SJCRH30 (cell line): ENCODE data around the gene ZNF532. TPM values are rescaled to one million over a fixed set of nuclear protein-coding genes. Genes with fewer than 3 reads are reported as not detected.
"Not testable (repeated sequence)": the region's sequence is repeated elsewhere in the genome, so short reads cannot be mapped to it uniquely, and the experiment has no call there.

Experiments used
- DNase-seq, 2 experiments: peaks; one replicate each; pipeline ENCODE4 v3.0.0-alpha.2; 2015 to 2020
- H3K27ac ChIP-seq: fragments of 250-450 bp; sonication (Bioruptor Pico); 2 replicates; pipeline ENCODE4 v1.5.1; 2020; ENCODE audit warnings: mild to moderate bottlenecking, moderate library complexity
- H3K27me3 ChIP-seq: fragments of 250-450 bp; sonication (Bioruptor Pico); 2 replicates; pipeline ENCODE4 v1.5.1; 2020; ENCODE audit warnings: mild to moderate bottlenecking, moderate library complexity
- H3K36me3 ChIP-seq: fragments of 250-450 bp; sonication (Bioruptor Pico); 2 replicates; pipeline ENCODE4 v1.5.1; 2020; ENCODE audit warnings: mild to moderate bottlenecking, moderate library complexity
- H3K4me1 ChIP-seq: fragments of 250-450 bp; sonication (Bioruptor Pico); 2 replicates; pipeline ENCODE4 v1.5.1; 2020; ENCODE audit warnings: mild to moderate bottlenecking, moderate library complexity
- H3K4me3 ChIP-seq: fragments of 250-450 bp; sonication (Bioruptor Pico); 2 replicates; pipeline ENCODE4 v1.5.1; 2020; ENCODE audit warnings: mild to moderate bottlenecking, moderate library complexity
- H3K9me3 ChIP-seq: fragments of 250-450 bp; sonication (Bioruptor Pico); replicated peaks from 2 replicates; pipeline ENCODE4 v1.5.1; 2020; ENCODE audit warnings: mild to moderate bottlenecking, moderate library complexity
- total RNA-seq: library from RNA; depleted of rRNA; stranded (reverse); fragments of >200 nt; shearing (Covaris generic); gene quantifications from 2 replicates; pipeline ENCODE4 v1.2.3, GENCODE V29; 2014; rRNA removed

Gene ZNF532, protein sequence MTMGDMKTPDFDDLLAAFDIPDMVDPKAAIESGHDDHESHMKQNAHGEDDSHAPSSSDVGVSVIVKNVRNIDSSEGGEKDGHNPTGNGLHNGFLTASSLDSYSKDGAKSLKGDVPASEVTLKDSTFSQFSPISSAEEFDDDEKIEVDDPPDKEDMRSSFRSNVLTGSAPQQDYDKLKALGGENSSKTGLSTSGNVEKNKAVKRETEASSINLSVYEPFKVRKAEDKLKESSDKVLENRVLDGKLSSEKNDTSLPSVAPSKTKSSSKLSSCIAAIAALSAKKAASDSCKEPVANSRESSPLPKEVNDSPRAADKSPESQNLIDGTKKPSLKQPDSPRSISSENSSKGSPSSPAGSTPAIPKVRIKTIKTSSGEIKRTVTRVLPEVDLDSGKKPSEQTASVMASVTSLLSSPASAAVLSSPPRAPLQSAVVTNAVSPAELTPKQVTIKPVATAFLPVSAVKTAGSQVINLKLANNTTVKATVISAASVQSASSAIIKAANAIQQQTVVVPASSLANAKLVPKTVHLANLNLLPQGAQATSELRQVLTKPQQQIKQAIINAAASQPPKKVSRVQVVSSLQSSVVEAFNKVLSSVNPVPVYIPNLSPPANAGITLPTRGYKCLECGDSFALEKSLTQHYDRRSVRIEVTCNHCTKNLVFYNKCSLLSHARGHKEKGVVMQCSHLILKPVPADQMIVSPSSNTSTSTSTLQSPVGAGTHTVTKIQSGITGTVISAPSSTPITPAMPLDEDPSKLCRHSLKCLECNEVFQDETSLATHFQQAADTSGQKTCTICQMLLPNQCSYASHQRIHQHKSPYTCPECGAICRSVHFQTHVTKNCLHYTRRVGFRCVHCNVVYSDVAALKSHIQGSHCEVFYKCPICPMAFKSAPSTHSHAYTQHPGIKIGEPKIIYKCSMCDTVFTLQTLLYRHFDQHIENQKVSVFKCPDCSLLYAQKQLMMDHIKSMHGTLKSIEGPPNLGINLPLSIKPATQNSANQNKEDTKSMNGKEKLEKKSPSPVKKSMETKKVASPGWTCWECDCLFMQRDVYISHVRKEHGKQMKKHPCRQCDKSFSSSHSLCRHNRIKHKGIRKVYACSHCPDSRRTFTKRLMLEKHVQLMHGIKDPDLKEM (N-terminal part only)
- total RNA-seq: 26.2 and 27.7 TPM in 2 replicates

DNA sequence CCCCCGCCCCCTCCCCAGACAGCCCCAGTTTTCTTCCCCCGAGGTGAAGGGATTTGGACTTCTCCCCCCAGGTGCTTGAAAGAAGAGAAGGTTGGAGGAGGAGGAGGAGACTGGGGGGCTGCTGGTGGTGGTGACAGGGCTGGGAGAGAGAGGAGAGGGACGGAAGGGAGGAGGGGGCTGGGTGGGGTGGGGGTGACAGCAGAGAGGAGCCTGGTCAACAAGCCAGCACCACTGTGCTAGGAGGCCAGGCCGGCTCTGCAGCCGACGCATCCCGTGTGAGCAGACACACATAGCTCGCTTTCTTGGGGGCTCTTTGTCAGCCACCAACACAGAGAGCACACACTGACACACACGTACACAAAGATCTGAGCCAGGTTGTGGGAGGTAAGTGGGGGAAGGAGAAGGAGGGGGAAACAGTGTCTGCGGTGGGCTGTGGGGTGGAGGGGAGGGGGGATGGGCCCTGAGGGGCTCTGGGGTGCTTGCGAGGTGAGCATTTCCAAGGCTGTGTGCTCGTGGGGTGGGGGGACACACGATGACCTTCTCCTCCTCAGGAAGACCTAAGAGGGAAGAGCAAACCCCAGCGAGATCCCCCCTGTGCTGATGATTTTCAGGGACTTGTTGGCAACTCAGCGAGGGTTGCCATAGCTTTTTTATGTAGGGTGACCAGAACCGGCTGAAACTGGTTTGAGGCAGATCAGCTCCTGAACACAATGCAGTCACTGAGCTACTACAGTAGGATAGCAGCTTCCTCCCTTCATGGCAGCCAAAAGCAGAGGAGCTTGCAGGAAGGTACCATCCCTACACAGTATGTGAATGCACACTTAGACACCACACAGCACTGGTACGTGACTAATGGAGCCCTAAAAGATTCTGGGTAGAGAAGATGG is at the start of gene ZNF532:
TSS of gene ZNF532 (plus strand) at position 732 of the 887 bp plus-strand sequence. CDS start 53,411 bp downstream, outside the sequence.
- peak within 1 kb of the TSS; percentile 66 for H3K4me3 ChIP-seq
- peak; percentile 35 to 54 for DNase-seq
- peaks cover 13% of the 10 kb centered on the region for H3K36me3 ChIP-seq
- no peaks in the 10 kb centered on the region for H3K27me3 ChIP-seq
- H3K27ac ChIP-seq: peak within 1 kb of the TSS; percentile 82
- H3K9me3 ChIP-seq: no peaks in the 10 kb centered on the region
- peaks cover 17% of the 10 kb centered on the region for H3K4me1 ChIP-seq

DNA sequence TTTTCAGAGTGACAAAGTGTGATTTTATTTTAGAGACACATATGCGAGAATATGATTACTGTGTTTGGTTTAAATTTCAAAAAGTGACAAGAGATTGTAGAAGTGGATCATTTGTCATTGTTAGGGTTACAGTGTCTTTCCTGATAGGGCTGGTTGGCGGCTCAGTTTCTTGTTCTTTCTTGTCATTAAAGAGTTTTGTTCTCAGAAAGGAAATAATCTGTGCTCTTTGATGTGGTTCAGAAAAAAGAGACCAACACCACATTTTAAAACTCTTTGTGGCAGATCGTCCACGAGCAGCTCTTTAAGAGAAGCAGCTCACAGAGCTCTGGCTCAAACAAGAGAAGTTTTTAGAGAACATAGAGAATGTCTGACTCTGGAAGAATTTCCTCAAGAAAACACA is 45.6 kb upstream of the ZNF532 start:
- DNase-seq: no peak
- H3K27me3 ChIP-seq: no peaks in the 10 kb centered on the region
- H3K36me3 ChIP-seq: no peaks in the 10 kb centered on the region
- no peak overlapping the region for H3K4me3 ChIP-seq
- no peaks in the 10 kb centered on the region for H3K4me1 ChIP-seq
- H3K9me3 ChIP-seq: no peaks in the 10 kb centered on the region
- H3K27ac ChIP-seq: no peak overlapping the region

GRCh38 chr18:58820251-58820650 is 44.4 kb upstream of the ZNF532 start:
- no peaks in the 10 kb centered on the region for H3K4me1 ChIP-seq
- no peaks in the 10 kb centered on the region for H3K9me3 ChIP-seq
- no peak overlapping the region for H3K27ac ChIP-seq
- no peaks in the 10 kb centered on the region for H3K36me3 ChIP-seq
- H3K4me3 ChIP-seq: no peak overlapping the region
- no peak for DNase-seq
- no peaks in the 10 kb centered on the region for H3K27me3 ChIP-seq

- DNase-seq: no peak
- Histone ChIP-seq H3K36me3 (no peaks in the 10 kb centered on the region), H3K27ac (no peak overlapping the region), H3K27me3 (no peaks in the 10 kb centered on the region), H3K9me3 (no peaks in the 10 kb centered on the region), H3K4me3 (no peak overlapping the region), H3K4me1 (no peaks in the 10 kb centered on the region)
These were observed 41.7 kb upstream of the ZNF532 start for GRCh38 chr18:58822944-58823343.

GRCh38 chr18:58823412-58823811 is 41.3 kb upstream of the ZNF532 start:
- Histone ChIP-seq H3K36me3 (no peaks in the 10 kb centered on the region), H3K27ac (no peak overlapping the region), H3K27me3 (no peaks in the 10 kb centered on the region), H3K9me3 (no peaks in the 10 kb centered on the region), H3K4me3 (no peak overlapping the region), H3K4me1 (no peaks in the 10 kb centered on the region)
- DNase-seq: peak in 1 of 2 experiments; percentile 45

DNA sequence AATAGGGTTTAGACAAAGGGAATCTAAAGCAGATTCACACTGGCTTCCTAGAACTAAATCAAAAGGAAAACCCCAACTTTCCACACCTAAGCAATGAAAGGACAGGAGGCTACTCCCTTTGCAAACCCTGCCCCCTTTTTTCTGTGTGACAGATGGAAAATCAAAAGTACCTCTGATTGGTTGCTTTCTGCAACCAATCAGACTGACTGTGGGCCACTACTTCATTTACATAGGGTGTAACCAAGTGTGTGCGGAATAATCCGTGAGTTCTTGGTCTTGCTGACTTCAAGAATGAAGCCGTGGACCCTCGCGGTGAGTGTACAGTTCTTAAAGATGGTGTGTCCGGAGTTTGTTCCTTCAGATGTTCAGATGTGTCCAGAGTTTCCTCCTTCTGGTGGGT is 37.8 kb upstream of the ZNF532 start:
- H3K9me3 ChIP-seq, H3K27me3 ChIP-seq, H3K36me3 ChIP-seq, H3K27ac ChIP-seq, DNase-seq, H3K4me1 ChIP-seq, H3K4me3 ChIP-seq: not testable (repeated sequence)

- DNase-seq: no peak
- H3K4me1 ChIP-seq: no peaks in the 10 kb centered on the region
- H3K4me3 ChIP-seq: no peak overlapping the region
- H3K9me3 ChIP-seq: no peaks in the 10 kb centered on the region
- H3K27me3 ChIP-seq: no peaks in the 10 kb centered on the region
- H3K27ac ChIP-seq: no peak overlapping the region
- H3K36me3 ChIP-seq: no peaks in the 10 kb centered on the region
These were observed 37.2 kb upstream of the ZNF532 start for GRCh38 chr18:58827428-58827827.

DNA sequence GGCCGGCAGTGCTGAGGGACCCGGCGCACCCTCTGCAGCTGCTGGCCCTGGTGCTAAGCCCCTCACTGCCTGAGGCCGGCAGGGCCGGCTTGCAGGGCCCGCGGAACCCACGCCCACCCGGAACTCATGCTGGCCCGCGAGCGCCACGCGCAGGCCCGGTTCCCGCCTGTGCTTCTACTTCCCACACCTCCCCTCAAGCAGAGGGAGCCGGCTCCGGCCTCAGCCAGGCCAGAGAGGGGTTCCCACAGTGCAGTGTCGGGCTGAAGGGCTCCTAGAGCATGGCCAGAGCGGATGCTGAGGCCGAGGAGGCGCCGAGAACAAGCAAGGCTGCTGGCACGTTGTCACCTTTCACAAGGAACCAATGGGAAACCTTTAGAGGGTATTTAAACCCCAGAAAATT is 36.8 kb upstream of the ZNF532 start:
- Histone ChIP-seq H3K27ac (no peak overlapping the region), H3K4me3 (no peak overlapping the region), H3K27me3 (no peaks in the 10 kb centered on the region), H3K4me1 (no peaks in the 10 kb centered on the region), H3K9me3 (no peaks in the 10 kb centered on the region), H3K36me3 (no peaks in the 10 kb centered on the region)
- DNase-seq: no peak

GRCh38 chr18:58828399-58829121 is 36.1 kb upstream of the ZNF532 start:
- Histone ChIP-seq H3K27me3 (no peaks in the 10 kb centered on the region), H3K9me3 (no peaks in the 10 kb centered on the region), H3K36me3 (no peaks in the 10 kb centered on the region), H3K4me1 (no peaks in the 10 kb centered on the region), H3K4me3 (no peak overlapping the region), H3K27ac (no peak overlapping the region)
- DNase-seq: no peak

DNA sequence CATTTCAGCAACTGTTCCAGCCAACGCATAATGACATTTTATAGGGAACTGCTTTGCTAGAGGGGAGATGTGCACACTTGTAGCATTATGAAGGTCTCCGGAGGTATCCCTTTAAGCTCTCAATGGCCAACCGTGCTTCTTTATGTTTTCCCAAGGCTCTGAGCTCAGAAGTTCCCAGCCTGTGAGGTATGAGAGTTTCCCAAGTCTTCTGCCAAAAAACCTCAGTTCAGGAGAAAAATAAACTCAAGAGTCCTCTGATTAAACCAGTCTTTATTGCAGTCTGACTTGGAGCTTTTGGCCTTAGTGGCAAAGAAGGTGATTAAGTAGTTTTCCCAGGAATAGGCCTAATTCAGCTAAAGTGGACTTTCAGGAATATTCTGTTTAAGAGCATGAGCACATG is 35.4 kb upstream of the ZNF532 start:
- H3K4me1 ChIP-seq: no peaks in the 10 kb centered on the region
- no peak for DNase-seq

DNA sequence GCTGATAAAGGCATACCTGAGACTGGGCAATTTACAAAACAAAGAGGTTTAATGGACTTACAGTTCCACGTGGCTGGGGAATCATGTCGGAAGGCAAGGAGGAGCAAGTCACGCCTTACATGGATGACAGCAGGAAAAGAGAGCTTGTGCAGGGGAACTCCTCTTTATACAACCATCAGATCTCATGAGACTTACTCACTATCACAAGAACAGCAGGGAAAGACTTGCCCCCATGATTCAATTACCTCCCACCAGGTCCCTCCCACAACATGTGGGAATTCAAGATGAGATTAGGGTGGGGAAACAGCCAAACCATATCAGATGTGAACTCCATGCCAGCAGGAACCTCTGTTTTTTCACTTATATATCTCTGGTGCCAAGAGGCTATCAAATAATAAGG is 34.8 kb upstream of the ZNF532 start:
- H3K27me3 ChIP-seq, DNase-seq, H3K36me3 ChIP-seq, H3K27ac ChIP-seq, H3K9me3 ChIP-seq, H3K4me3 ChIP-seq, H3K4me1 ChIP-seq: not testable (repeated sequence)

More for the DNA sequence above, 35.4 kb upstream of the ZNF532 start:
- H3K27me3 ChIP-seq: no peaks in the 10 kb centered on the region
- H3K9me3 ChIP-seq: no peaks in the 10 kb centered on the region
- H3K4me3 ChIP-seq: no peak overlapping the region
- no peaks in the 10 kb centered on the region for H3K36me3 ChIP-seq
- no peak overlapping the region for H3K27ac ChIP-seq

DNA sequence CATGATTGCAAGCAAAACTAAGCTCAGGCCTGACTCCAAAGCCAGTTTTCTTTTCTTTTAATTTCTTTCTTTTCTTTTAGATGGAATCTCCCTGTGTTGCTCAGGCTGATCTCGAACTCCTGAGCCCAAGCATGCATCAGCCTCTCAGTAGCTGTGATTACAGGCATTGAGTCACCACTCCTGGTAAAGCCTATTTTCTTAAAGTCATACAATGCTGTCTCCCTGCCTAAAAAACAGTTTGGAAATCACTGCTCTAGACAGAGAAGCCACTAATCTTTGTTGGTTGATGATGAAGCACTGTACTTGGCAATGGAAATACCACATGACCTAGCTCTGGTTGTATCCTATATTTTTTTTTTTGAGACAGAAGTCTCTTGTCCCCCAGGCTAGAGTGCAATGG is 33.1 kb upstream of the ZNF532 start:
- Histone ChIP-seq H3K9me3 (no peaks in the 10 kb centered on the region), H3K27ac (no peak overlapping the region), H3K4me3 (no peak overlapping the region), H3K4me1 (no peaks in the 10 kb centered on the region), H3K36me3 (no peaks in the 10 kb centered on the region), H3K27me3 (no peaks in the 10 kb centered on the region)
- no peak for DNase-seq

DNA sequence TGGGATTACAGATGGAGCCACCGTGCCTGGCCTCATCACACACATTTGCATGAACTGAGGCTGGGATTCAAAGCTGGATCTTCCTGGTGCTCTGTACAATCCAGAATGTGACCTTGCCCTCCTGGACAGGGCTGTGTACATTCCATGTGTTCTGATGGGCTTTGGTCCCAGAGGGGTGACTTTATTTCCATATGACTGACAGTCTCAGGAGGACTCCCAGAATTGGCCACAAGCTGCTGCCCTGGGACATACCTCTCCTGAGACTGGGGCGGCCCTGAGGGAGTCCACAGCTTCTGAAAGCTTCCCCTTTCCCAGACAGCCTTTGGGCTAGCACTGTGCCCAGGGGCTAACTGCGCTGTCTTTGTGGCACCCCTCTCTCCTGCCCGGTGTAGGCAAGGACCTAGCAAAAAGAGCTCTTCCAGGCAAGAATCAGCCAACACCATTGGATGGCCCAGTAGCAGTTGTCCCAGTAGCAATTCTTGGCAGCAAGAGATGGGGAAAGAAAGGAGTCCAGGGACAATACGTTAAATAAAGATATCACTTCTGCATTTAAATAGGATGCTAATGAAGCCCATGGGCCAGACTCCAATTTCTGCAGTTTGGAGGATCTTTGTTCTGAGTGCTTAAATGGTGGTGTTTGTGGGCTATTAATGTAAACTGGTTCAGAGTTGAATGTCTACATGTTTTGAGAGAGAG is 26.4 kb upstream of the ZNF532 start:
- H3K27me3 ChIP-seq: no peaks in the 10 kb centered on the region
- H3K27ac ChIP-seq: no peak overlapping the region
- no peaks in the 10 kb centered on the region; the same call in 1 of the 2 replicates for H3K9me3 ChIP-seq
- no peak for DNase-seq
- H3K4me3 ChIP-seq: no peak overlapping the region
- no peaks in the 10 kb centered on the region for H3K36me3 ChIP-seq
- H3K4me1 ChIP-seq: no peaks in the 10 kb centered on the region
